Epidermal melanocyte (primary cell): ENCODE measurements around the gene TINAGL1.

Experiments
- DNase-seq: peaks from one replicate; pipeline ENCODE4 v3.0.0; 2011; ENCODE audit warnings: low spot score; ENCODE audit not compliant: insufficient read length

TINAGL1 gene

GRCh38 chr1:31626223-31627207 is 50.2 kb downstream of the TINAGL1 start:
- DNase-seq = no peak

GRCh38 chr1:31627301-31627929 is 51.1 kb downstream of the TINAGL1 start:
- no peak for DNase-seq

GRCh38 chr1:31627930-31628559 is 51.7 kb downstream of the TINAGL1 start:
- DNase-seq = no peak

GRCh38 chr1:31628931-31629556 is 52.7 kb downstream of the TINAGL1 start:
- no peak for DNase-seq

GRCh38 chr1:31632649-31633048 is 56.3 kb downstream of the TINAGL1 start:
- no peak for DNase-seq

GRCh38 chr1:31633117-31633516 is 56.8 kb downstream of the TINAGL1 start:
- no peak for DNase-seq
